NCI-H146 treated with DMSO at 0.1 percent for 48 hours (cell line): ENCODE results near the gene CREBRF.
A peak's percentile ranks its signal among the peaks of the same experiment; 100 is the strongest.
"Not testable (repeated sequence)": the region's sequence is repeated elsewhere in the genome, so short reads cannot be mapped to it uniquely, and the experiment has no call there.

ENCODE experiments used
- DNase-seq: peaks from one replicate; lab custom pipeline; 2025; ENCODE audit not compliant: unreplicated experiment; lab: John Stamatoyannopoulos, UW

The CREBRF gene

GRCh38 chr5:173033923-173034322 lies 22.2 kb upstream of the CREBRF start:
- DNase-seq: no peak

DNA sequence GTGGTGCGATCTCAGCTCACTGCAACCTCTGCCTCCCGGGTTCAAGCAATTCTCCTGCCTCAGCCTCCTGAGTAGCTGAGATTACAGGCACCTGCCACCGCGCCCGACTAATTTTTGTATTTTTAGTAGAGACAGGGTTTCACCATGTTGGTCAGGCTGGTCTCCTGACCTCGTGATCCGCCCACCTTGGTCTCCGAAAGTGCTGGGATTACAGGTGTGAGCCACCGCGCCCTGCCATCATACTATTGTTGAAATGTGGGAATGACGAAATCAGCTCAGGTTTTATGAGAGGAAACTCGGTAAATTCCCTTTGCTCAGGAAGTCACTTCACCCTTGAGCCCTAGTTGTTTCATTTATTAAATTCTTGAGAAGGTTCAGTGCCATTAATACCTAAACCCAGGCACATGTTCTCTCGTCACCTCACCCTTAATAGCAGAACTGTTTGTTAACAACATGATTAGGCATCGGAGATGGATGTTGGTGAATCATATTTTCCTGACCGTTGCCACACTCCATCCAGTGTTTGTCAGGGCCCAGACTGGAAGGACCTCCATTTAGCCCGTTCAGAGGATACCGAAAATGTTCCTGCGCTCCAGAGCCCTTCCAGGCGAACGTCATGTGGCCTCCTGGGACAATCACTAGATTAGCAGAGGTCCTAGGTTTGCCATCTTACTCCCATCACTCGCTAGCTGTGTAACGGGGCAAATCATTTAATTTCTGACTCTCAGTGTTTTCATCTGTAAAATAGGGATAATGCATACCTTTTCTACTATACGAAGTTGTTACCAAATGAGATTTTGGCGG lies 20.0 kb upstream of the CREBRF start:
- no peak for DNase-seq

- DNase-seq: no peak
These were observed 17.0 kb upstream of the CREBRF start for GRCh38 chr5:173039188-173039587.

GRCh38 chr5:173039964-173040363 lies 16.2 kb upstream of the CREBRF start:
- no peak for DNase-seq

- no peak for DNase-seq
These were observed 14.0 kb upstream of the CREBRF start for GRCh38 chr5:173041881-173042762.

- no peak for DNase-seq
These were observed 13.4 kb upstream of the CREBRF start for GRCh38 chr5:173042763-173043107.

DNA sequence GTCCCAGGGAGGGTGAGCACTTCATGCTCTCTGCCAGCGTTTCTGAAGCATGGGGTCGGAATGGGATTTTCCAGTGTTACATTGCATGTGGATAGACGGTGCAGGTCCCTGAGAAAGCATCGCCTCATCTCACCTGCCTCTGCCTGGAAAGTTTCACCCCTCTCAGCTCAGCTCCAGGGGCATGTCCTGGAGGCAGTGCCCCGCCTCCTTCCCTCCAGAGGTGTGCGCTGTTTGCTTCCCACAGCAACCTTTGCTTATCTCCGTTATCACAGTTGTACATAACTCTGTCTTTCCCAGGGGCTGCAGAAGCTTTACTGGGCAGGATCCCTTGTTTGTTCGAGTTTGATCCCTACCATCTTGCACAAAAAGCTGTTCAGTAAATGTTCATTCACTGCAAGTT lies 10.7 kb upstream of the CREBRF start:
- DNase-seq: no peak

- DNase-seq: not testable (repeated sequence)
These were observed 8.9 kb upstream of the CREBRF start for GRCh38 chr5:173047096-173047837.

GRCh38 chr5:173047838-173048105 lies 8.4 kb upstream of the CREBRF start:
- DNase-seq: no peak

GRCh38 chr5:173050791-173051190 lies 5.4 kb upstream of the CREBRF start:
- no peak for DNase-seq

- DNase-seq: no peak
These were observed 4.4 kb upstream of the CREBRF start for GRCh38 chr5:173051746-173052145.

DNA sequence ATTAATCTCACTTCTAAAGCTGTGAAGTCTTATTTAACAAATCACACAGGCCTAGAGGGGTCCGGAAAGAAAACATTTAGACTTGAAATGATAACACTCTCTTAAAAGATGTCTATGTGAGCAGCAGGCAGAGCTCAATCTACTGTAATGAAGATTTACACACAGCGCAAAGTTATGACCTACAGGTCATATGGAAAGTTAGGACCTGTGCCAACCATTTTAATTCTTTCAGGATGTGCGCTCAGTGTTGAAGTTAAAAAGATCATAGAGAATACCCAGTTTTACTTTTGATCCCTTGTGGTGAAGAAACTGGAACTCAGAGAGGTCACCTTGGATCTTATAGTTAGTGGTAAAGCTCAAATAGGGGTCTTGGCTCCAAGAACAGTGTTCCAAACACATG lies 3.1 kb upstream of the CREBRF start:
- DNase-seq: no peak

GRCh38 chr5:173055042-173055721 lies 970 bp upstream of the CREBRF start:
- DNase-seq: no peak

DNA sequence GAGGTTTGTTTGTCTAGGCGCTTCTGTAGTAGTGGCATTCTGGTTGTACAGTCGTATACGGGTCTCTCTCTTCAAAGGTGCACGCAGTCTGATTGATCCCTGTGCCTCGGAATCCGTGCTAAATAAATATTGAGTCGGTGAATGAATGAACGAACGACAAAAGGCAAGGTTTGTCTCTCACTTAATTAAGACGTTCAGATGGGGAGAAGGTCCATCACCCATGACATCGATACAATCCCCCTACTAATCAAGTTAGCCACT lies 500 bp upstream of the CREBRF start:
- DNase-seq: peak; percentile 11

GRCh38 chr5:173056783-173057061 lies 570 bp downstream of the CREBRF start:
- peak; percentile 47 for DNase-seq

GRCh38 chr5:173057062-173057924 lies 1.1 kb downstream of the CREBRF start:
- peak; percentile 79 for DNase-seq

- DNase-seq: no peak
These were observed 6.0 kb downstream of the CREBRF start for GRCh38 chr5:173062141-173062540.

- DNase-seq: no peak
These were observed 9.0 kb downstream of the CREBRF start for GRCh38 chr5:173065155-173065554.

GRCh38 chr5:173069671-173070070 lies 13.5 kb downstream of the CREBRF start:
- DNase-seq: no peak

DNA sequence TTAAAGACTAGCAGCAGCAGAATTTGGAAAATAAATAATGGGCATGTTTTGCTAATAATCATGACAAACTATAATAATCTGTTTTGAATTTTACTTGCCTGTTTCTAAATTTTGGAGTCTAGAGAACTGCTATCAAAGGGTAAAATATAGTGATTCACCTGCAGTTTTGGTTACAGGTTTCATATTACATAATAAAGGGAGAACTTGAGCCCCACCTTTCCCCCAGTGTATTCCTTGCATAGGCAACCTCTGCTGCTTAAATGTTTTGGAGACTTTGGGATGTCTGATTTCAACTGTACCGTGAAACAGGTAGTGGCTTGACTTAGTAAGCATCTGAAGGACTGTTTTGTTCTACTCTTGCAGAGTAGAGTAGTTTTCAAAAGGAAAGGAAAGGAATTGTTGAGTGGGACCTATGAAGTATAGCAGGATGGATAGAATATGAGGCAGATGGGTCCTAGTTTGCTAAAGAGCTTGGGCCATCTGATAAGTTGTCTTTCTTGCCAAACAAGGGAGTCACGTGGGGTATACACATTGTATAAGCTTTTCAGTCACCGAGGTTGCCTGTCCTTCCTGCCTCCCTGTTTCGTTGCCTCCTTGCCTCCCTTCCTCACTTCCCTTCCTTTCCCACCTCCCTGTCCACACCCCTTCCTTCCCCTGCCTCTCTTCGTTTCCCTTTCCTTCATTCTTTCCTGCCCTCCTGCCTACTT lies 19.1 kb downstream of the CREBRF start:
- DNase-seq: no peak
